H1 (cell line): ENCODE measurements around the gene NCK2. TPM values are rescaled to one million over a fixed set of nuclear protein-coding genes. Genes with fewer than 3 reads are reported as not detected.

Experiments
- CTCF ChIA-PET: fragments of 300-600 bp; sonication (Branson Sonifier 250); formaldehyde crosslinking; loops from one replicate; lab custom pipeline; 2021; ENCODE audit not compliant: partially characterized antibody; lab: Charles Lee
- POLR2A ChIA-PET: fragments of 300-600 bp; sonication (Branson Sonifier 250); formaldehyde crosslinking; loops from one replicate; lab custom pipeline; 2021; ENCODE audit warnings: inconsistent platforms; ENCODE audit not compliant: partially characterized antibody; lab: Charles Lee
- DNase-seq, 2 experiments: peaks; one replicate each; pipeline versions ENCODE4 v3.0.0 to v3.0.0-alpha.2; 2010 to 2022; ENCODE audit warnings: low spot score in 2 of 2, low read depth in 1 of 2, mixed read lengths in 1 of 2
- FAIRE-seq: peaks from 2 replicates; lab custom pipeline; 2011; peaks lifted over from hg19 to GRCh38; lab: Jason Lieb, UNC
- H2AFZ ChIP-seq: 2 replicates; pipeline ENCODE4 v1.8.1; 2012; ENCODE audit warnings: low read length, inconsistent platforms
- H2AK5ac ChIP-seq: 2 replicates; pipeline ENCODE4 v1.6.1; 2013; ENCODE audit warnings: low read depth, low read length
- H2BK120ac ChIP-seq: replicated peaks from 2 replicates; pipeline ENCODE3; 2013; ENCODE audit warnings: low read depth, low read length, inconsistent platforms
- H2BK12ac ChIP-seq: 2 replicates; pipeline ENCODE4 v1.6.1; 2013; ENCODE audit warnings: low read depth, low read length
- H2BK15ac ChIP-seq: 2 replicates; pipeline ENCODE4 v1.6.1; 2013; ENCODE audit warnings: low read length
- H2BK20ac ChIP-seq: 2 replicates; pipeline ENCODE4 v1.6.1; 2013; ENCODE audit warnings: low read length
- H2BK5ac ChIP-seq: 2 replicates; pipeline ENCODE4 v1.6.1; 2013; ENCODE audit warnings: low read depth, low read length
- H3K14ac ChIP-seq: 2 replicates; pipeline ENCODE4 v1.6.1; 2013; ENCODE audit warnings: inconsistent platforms; ENCODE audit not compliant: insufficient read length
- H3K18ac ChIP-seq: 2 replicates; pipeline ENCODE4 v1.6.1; 2013; ENCODE audit warnings: low read length; ENCODE audit errors: extremely low read depth
- H3K23ac ChIP-seq: 2 replicates; pipeline ENCODE4 v1.6.1; 2013; ENCODE audit warnings: inconsistent platforms; ENCODE audit not compliant: insufficient read length
- H3K23me2 ChIP-seq: 2 replicates; pipeline ENCODE4 v1.6.1; 2013; ENCODE audit warnings: low read depth, low read length
- H3K27ac ChIP-seq: 2 replicates; pipeline ENCODE4 v1.6.1; 2011; ENCODE audit warnings: low read depth, low read length, inconsistent platforms
- H3K27me3 ChIP-seq, 4 experiments: replicated peaks in 1 of 4; 1 replicate in 1 of 4; 2 replicates in 3 of 4; pipeline versions ENCODE4 v1.6.1 to v1.8.1; 2011 to 2013; ENCODE audit warnings: low read length in 3 of 4, mild to moderate bottlenecking in 3 of 4, inconsistent platforms in 2 of 4, mixed read lengths in 2 of 4, moderate library complexity in 1 of 4; ENCODE audit not compliant: control insufficient read depth in 3 of 4, insufficient read depth in 3 of 4; ENCODE audit errors: extremely low read depth in 1 of 4
- H3K36me3 ChIP-seq, 4 experiments: 2 replicates each; pipeline versions ENCODE4 v1.6.1 to v1.8.1; 2011 to 2013; ENCODE audit warnings: mild to moderate bottlenecking in 4 of 4, low read length in 3 of 4, moderate library complexity in 2 of 4, control low read depth in 1 of 4, inconsistent platforms in 1 of 4; ENCODE audit not compliant: insufficient read depth in 4 of 4, control insufficient read depth in 2 of 4
- H3K4ac ChIP-seq: replicated peaks from 2 replicates; pipeline ENCODE3; 2013; ENCODE audit warnings: low read length, low read depth, mixed read lengths, inconsistent platforms; ENCODE audit not compliant: insufficient read length
- H3K4me1 ChIP-seq, 4 experiments: replicated peaks in 1 of 4; 1 replicate in 1 of 4; 2 replicates in 3 of 4; pipeline versions ENCODE4 v1.6.1 to v1.8.1; 2011 to 2013; ENCODE audit warnings: low read length in 3 of 4, inconsistent platforms in 2 of 4, mixed read lengths in 1 of 4; ENCODE audit not compliant: insufficient read depth in 4 of 4, control insufficient read depth in 3 of 4
- H3K4me2 ChIP-seq, 2 experiments: 2 replicates each; pipeline versions ENCODE4 v1.6.1 to v1.8.1; 2011 to 2013; ENCODE audit warnings: low read depth in 2 of 2, low read length in 2 of 2, control low read depth in 1 of 2, inconsistent platforms in 1 of 2, mild to moderate bottlenecking in 1 of 2; ENCODE audit not compliant: insufficient read depth in 1 of 2
- H3K4me3 ChIP-seq, 4 experiments: fragments of 200-600, 300-600 bp in 1 of 4; sonication (generic), shearing (Covaris generic), sonication (Bioruptor Twin) in 1 of 4; 2 replicates each; pipeline versions ENCODE4 v1.5.1 to v1.8.1; 2011 to 2016; ENCODE audit warnings: low read length in 4 of 4, low read depth in 3 of 4, control low read depth in 2 of 4, inconsistent platforms in 2 of 4, mild to moderate bottlenecking in 2 of 4, mixed read lengths in 1 of 4, moderate library complexity in 1 of 4; ENCODE audit not compliant: insufficient read depth in 2 of 4; ENCODE audit errors: extremely low read depth in 1 of 4
- H3K56ac ChIP-seq: replicated peaks from 2 replicates; pipeline ENCODE3; 2013; ENCODE audit warnings: low read depth, mild to moderate bottlenecking, mixed read lengths, low read length, inconsistent platforms; ENCODE audit not compliant: insufficient read length
- H3K79me1 ChIP-seq: 2 replicates; pipeline ENCODE4 v1.6.1; 2013; ENCODE audit warnings: low read depth, low read length, control low read depth
- H3K79me2 ChIP-seq, 2 experiments: 2 replicates each; pipeline versions ENCODE4 v1.6.1 to v1.8.1; 2012 to 2013; ENCODE audit warnings: low read length in 2 of 2, mild to moderate bottlenecking in 2 of 2, inconsistent platforms in 1 of 2; ENCODE audit not compliant: insufficient read depth in 2 of 2, control insufficient read depth in 1 of 2
- H3K9ac ChIP-seq, 4 experiments: replicated peaks in 1 of 4; 1 replicate in 1 of 4; 2 replicates in 3 of 4; pipeline versions ENCODE4 v1.6.1 to v1.8.1; 2011 to 2013; ENCODE audit warnings: low read depth in 3 of 4, low read length in 3 of 4, control low read depth in 2 of 4, mild to moderate bottlenecking in 2 of 4, moderate library complexity in 2 of 4, inconsistent platforms in 1 of 4; ENCODE audit errors: extremely low read depth in 1 of 4
- H3K9me3 ChIP-seq, 2 experiments: 2 replicates each; pipeline versions ENCODE4 v1.6.1 to v1.8.1; 2012 to 2013; ENCODE audit warnings: mild to moderate bottlenecking in 2 of 2, moderate library complexity in 2 of 2, control low read depth in 1 of 2, inconsistent platforms in 1 of 2, low read depth in 1 of 2, low read length in 1 of 2, mixed read lengths in 1 of 2; ENCODE audit not compliant: insufficient read depth in 2 of 2
- H4K20me1 ChIP-seq, 2 experiments: replicated peaks in 1 of 2; 2 replicates each; pipeline versions ENCODE3 to v1.8.1; 2011 to 2013; ENCODE audit warnings: inconsistent platforms in 2 of 2, low read length in 2 of 2, mild to moderate bottlenecking in 1 of 2; ENCODE audit not compliant: insufficient read depth in 2 of 2, control insufficient read depth in 1 of 2
- H4K5ac ChIP-seq: 2 replicates; pipeline ENCODE4 v1.6.1; 2013; ENCODE audit warnings: low read length, low read depth, mixed read lengths, inconsistent platforms; ENCODE audit not compliant: insufficient read length
- H4K8ac ChIP-seq: 2 replicates; pipeline ENCODE4 v1.8.0; 2013; ENCODE audit warnings: mild to moderate bottlenecking, moderate library complexity, low read length, inconsistent platforms; ENCODE audit not compliant: insufficient read depth; ENCODE audit errors: extremely low read depth
- H4K91ac ChIP-seq: replicated peaks from 2 replicates; pipeline ENCODE3; 2013; ENCODE audit warnings: low read length, mixed read lengths, inconsistent platforms; ENCODE audit not compliant: insufficient read length
- ASH2L ChIP-seq: fragments of 200-600, 300-600 bp; sonication (generic); IDR thresholded peaks from one replicate; pipeline ENCODE4 v1.7.1; 2017; ENCODE audit warnings: low read length
- BACH1 ChIP-seq: IDR thresholded peaks from 2 replicates; pipeline ENCODE4 v1.6.1; 2012; ENCODE audit warnings: low read length, improper control_type of control experiment
- BCL11A ChIP-seq, 2 experiments: IDR thresholded peaks; one replicate each; pipeline ENCODE4 v1.6.1; 2011; ENCODE audit warnings: low read depth in 2 of 2, low read length in 2 of 2, mild to moderate bottlenecking in 2 of 2
- CEBPB ChIP-seq: IDR thresholded peaks from 2 replicates; pipeline ENCODE4 v1.6.1; 2012; ENCODE audit warnings: low read depth, low read length
- CHD2 ChIP-seq: IDR thresholded peaks from 2 replicates; pipeline ENCODE4 v1.6.1; 2012; ENCODE audit warnings: low read length, improper control_type of control experiment
- CTCF ChIP-seq, 3 experiments: IDR thresholded peaks; 1 replicate in 2 of 3; 2 replicates in 1 of 3; pipeline versions ENCODE4 v1.5.1 to v1.6.1; 2011; ENCODE audit warnings: low read length in 3 of 3, mild to moderate bottlenecking in 3 of 3, inconsistent platforms in 2 of 3, low read depth in 1 of 3, moderate library complexity in 1 of 3; ENCODE audit not compliant: insufficient read depth in 1 of 3; ENCODE audit errors: control extremely low read depth in 1 of 3
- GABPA ChIP-seq: IDR thresholded peaks from 2 replicates; pipeline ENCODE4 v1.6.1; 2011; ENCODE audit warnings: mild to moderate bottlenecking, low read length, moderate library complexity, borderline replicate concordance; ENCODE audit not compliant: insufficient read depth
- MAX ChIP-seq: IDR thresholded peaks from 2 replicates; pipeline ENCODE4 v1.6.1; 2012; ENCODE audit warnings: inconsistent platforms
- RAD21 ChIP-seq, 2 experiments: IDR thresholded peaks in 1 of 2; conservative IDR thresholded peaks in 1 of 2; 2 replicates each; pipeline ENCODE4 v1.6.1; 2011; ENCODE audit warnings: low read depth in 2 of 2, low read length in 2 of 2, improper control_type of control experiment in 1 of 2, inconsistent platforms in 1 of 2, mild to moderate bottlenecking in 1 of 2, moderate library complexity in 1 of 2
- RXRA ChIP-seq: IDR thresholded peaks from 2 replicates; pipeline ENCODE4 v1.6.1; 2011; ENCODE audit warnings: low read depth, mild to moderate bottlenecking, low read length, moderate library complexity; ENCODE audit not compliant: insufficient read depth
- TAF1 ChIP-seq: IDR thresholded peaks from 2 replicates; pipeline ENCODE4 v1.6.1; 2011; ENCODE audit warnings: mild to moderate bottlenecking, low read depth, low read length
- YY1 ChIP-seq: IDR thresholded peaks from 2 replicates; pipeline ENCODE4 v1.6.1; 2011; ENCODE audit warnings: low read depth, mild to moderate bottlenecking, low read length
- WGBS, 2 experiments: shearing (Covaris generic) in 1 of 2; methylation state at CpG; one replicate each; pipeline versions ENCODE4 v1.1.6 to v1.1.7; 2013 to 2015; ENCODE audit warnings: low lambda C conversion rate in 2 of 2, mixed read lengths in 2 of 2, inconsistent platforms in 1 of 2, low coverage in 1 of 2, missing lambda C conversion rate in 1 of 2; ENCODE audit not compliant: insufficient replicate concordance in 2 of 2, insufficient coverage in 1 of 2, insufficient read length in 1 of 2; ENCODE audit errors: extremely low coverage in 1 of 2, missing lambda C conversion rate in 1 of 2; 5-methylcytosine and 5-hydroxymethylcytosine counted together
- polyA plus RNA-seq, 7 experiments: library from polyadenylated mRNA; depleted of rRNA in 3 of 7; stranded (reverse) in 5 of 7; unstranded in 2 of 7; fragments of >200 nt in 5 of 7; fragments of 200-250 nt in 2 of 7; gene quantifications; 1 replicate in 5 of 7; 2 replicates in 1 of 7; 4 replicates in 1 of 7; pipeline versions ENCODE4 v1.2.1 to v1.2.3, GENCODE V29; 2011 to 2013; ENCODE audit warnings: missing spikeins in 2 of 7, mixed read lengths in 2 of 7
- total RNA-seq: library from RNA; stranded (reverse); fragmentation: NEBNext Ultra II Directional; extraction: Animal tissue kit (Norgen Biotek cat#: 25700); gene quantifications from 2 replicates; pipeline ENCODE4 v1.2.1, GENCODE V29; 2021

The NCK2 gene
- total and polyA plus RNA-seq, 2 of the 8 experiments (the other 6 are each of a cell fraction or from before 2014, with no cell fraction given), result 30.3 to 65.7 TPM

- Histone ChIP-seq H3K23ac (no peak overlapping the region), H4K5ac (no peak overlapping the region), H3K9me3 (no peaks in the 10 kb centered on the region), H3K27ac (no peak overlapping the region), H3K4ac (no peak overlapping the region), H3K79me2 (peaks cover 0 to 32% of the 10 kb centered on the region in 2 experiments; a peak in 3 of 4 replicates), H3K14ac (no peak overlapping the region), H4K91ac (no peak overlapping the region), H4K20me1 (peaks cover 0 to 2% of the 10 kb centered on the region in 2 experiments), H2BK5ac (no peak overlapping the region), H3K4me1 (peaks cover 0 to 5% (median 0%) of the 10 kb centered on the region in 4 experiments; a peak in 4 of 7 replicates), H3K56ac (no peak overlapping the region), H2AK5ac (no peak overlapping the region), H2BK120ac (no peak overlapping the region), H2BK20ac (no peak overlapping the region), H2BK12ac (no peak overlapping the region), H3K4me2 (no peak overlapping the region), H3K23me2 (no peaks in the 10 kb centered on the region), H3K36me3 (peaks cover 0 to 5% (median 0%) of the 10 kb centered on the region in 4 experiments; a peak in 2 of 8 replicates), H2AFZ (no peak overlapping the region), H3K4me3 (no peak overlapping the region), H4K8ac (no peak overlapping the region), H2BK15ac (no peak overlapping the region), H3K79me1 (peaks cover 8% of the 10 kb centered on the region), H3K9ac (no peak overlapping the region), H3K18ac (no peak overlapping the region), H3K27me3 (no peaks in the 10 kb centered on the region)
- CTCF ChIA-PET, result interaction anchor here (1.6 kb wide), 1 partner anchor 18 kb away, joined by 4 read pairs; no protein-coding TSS in a partner anchor
- 89% methylated on average over 6 of the region's 6 CpGs; no CpG with 5 or more reads in 1 of the 2 experiments for WGBS, 2 experiments
- DNase-seq (no peak), FAIRE-seq (no peak)
- POLR2A ChIA-PET, result no interaction called here
- no peak for TF ChIP-seq YY1
- no peak for TF ChIP-seq BACH1
- TF ChIP-seq CEBPB, result no peak
- TF ChIP-seq CHD2, result no peak
- TF ChIP-seq RAD21 (IDR thresholded peaks at IDR 0.05 in 1 of 2, conservative IDR thresholded peaks at IDR 0.05 in 1 of 2; ENCODE audit: low read depth in 2 of 2, low read length in 2 of 2), result no peak
- TF ChIP-seq ASH2L, result no peak
- TF ChIP-seq MAX, result no peak
- no peak for TF ChIP-seq TAF1
- TF ChIP-seq RXRA, result no peak
- TF ChIP-seq BCL11A (IDR thresholded peaks at IDR 0.05; ENCODE audit: low read depth in 2 of 2, low read length in 2 of 2), result no peak
- TF ChIP-seq GABPA, result no peak
- TF ChIP-seq CTCF (IDR thresholded peaks at IDR 0.05; ENCODE audit: control extremely low read depth in 1 of 3, insufficient read depth in 1 of 3, low read depth in 1 of 3, low read length in 3 of 3), result no peak
Measured at GRCh38 chr2:105880637-105881036, 135.9 kb downstream of the NCK2 start.
